Keratinocyte (primary cell): Measurements from ENCODE around the gene CORO2B. TPM values are rescaled to one million over a fixed set of nuclear protein-coding genes. Genes with fewer than 3 reads are reported as not detected.

Source experiments
- DNase-seq: peaks from one replicate; pipeline ENCODE4 v3.0.0-alpha.2; 2011; ENCODE audit warnings: low read depth, missing footprints, low spot score
- FAIRE-seq: peaks from 2 replicates; lab custom pipeline; 2011; peaks lifted over from hg19 to GRCh38; lab: Jason Lieb, UNC
- H2AFZ ChIP-seq: 2 replicates; pipeline ENCODE4 v1.6.0; 2012; ENCODE audit warnings: low read length, control low read depth, inconsistent platforms; ENCODE audit not compliant: control insufficient read depth
- H3K27ac ChIP-seq: 2 replicates; pipeline ENCODE4 v1.5.1; 2011; ENCODE audit warnings: low read length; ENCODE audit not compliant: control insufficient read depth, insufficient read depth
- H3K27me3 ChIP-seq: 3 replicates; pipeline ENCODE4 v1.6.0; 2011; ENCODE audit warnings: low read length; ENCODE audit not compliant: control insufficient read depth, insufficient read depth; ENCODE audit errors: extremely low read depth
- H3K36me3 ChIP-seq, 2 experiments: 2 replicates in 1 of 2; 3 replicates in 1 of 2; pipeline ENCODE4 v1.5.1; 2011; ENCODE audit warnings: low read length in 2 of 2, mild to moderate bottlenecking in 1 of 2; ENCODE audit not compliant: control insufficient read depth in 2 of 2, insufficient read depth in 2 of 2; ENCODE audit errors: extremely low read depth in 1 of 2
- H3K4me1 ChIP-seq: 3 replicates; pipeline ENCODE4 v1.5.1; 2011; ENCODE audit warnings: low read length; ENCODE audit not compliant: control insufficient read depth, insufficient read depth; ENCODE audit errors: extremely low read depth
- H3K4me2 ChIP-seq: 3 replicates; pipeline ENCODE4 v1.6.0; 2011; ENCODE audit warnings: low read depth, low read length; ENCODE audit not compliant: control insufficient read depth, insufficient read depth; ENCODE audit errors: extremely low read depth
- H3K4me3 ChIP-seq, 3 experiments: fragments of 200-600 bp in 1 of 3; sonication (generic) in 1 of 3; 2 replicates in 2 of 3; 3 replicates in 1 of 3; pipeline ENCODE4 v1.5.1; 2011 to 2016; ENCODE audit warnings: low read length in 3 of 3, mild to moderate bottlenecking in 3 of 3, control low read depth in 2 of 3, inconsistent platforms in 1 of 3, low read depth in 1 of 3, mixed read lengths in 1 of 3, mixed run types in 1 of 3, moderate library complexity in 1 of 3; ENCODE audit not compliant: control insufficient read depth in 2 of 3, insufficient read depth in 2 of 3; ENCODE audit errors: extremely low read depth in 1 of 3
- H3K79me2 ChIP-seq: 2 replicates; pipeline ENCODE4 v1.6.0; 2012; ENCODE audit warnings: low read length; ENCODE audit not compliant: control insufficient read depth, insufficient read depth
- H3K9ac ChIP-seq: 3 replicates; pipeline ENCODE4 v1.6.0; 2011; ENCODE audit warnings: low read length; ENCODE audit not compliant: control insufficient read depth, insufficient read depth; ENCODE audit errors: extremely low read depth
- H3K9me1 ChIP-seq: 3 replicates; pipeline ENCODE4 v1.6.0; 2011; ENCODE audit warnings: low read length; ENCODE audit not compliant: control insufficient read depth, insufficient read depth; ENCODE audit errors: extremely low read depth
- H3K9me3 ChIP-seq: 2 replicates; pipeline ENCODE4 v1.5.1; 2012; ENCODE audit warnings: low read depth, low read length; ENCODE audit not compliant: control insufficient read depth
- H4K20me1 ChIP-seq: 3 replicates; pipeline ENCODE4 v1.6.0; 2011; ENCODE audit warnings: low read length; ENCODE audit not compliant: control insufficient read depth, insufficient read depth; ENCODE audit errors: extremely low read depth
- EZH2 ChIP-seq: IDR thresholded peaks from one replicate; pipeline ENCODE4 v1.6.1; 2012; ENCODE audit warnings: inconsistent platforms, mild to moderate bottlenecking, low read length, moderate library complexity
- dilution Hi-C: fragments of 300-500 bp; cut with MboI; formaldehyde crosslinking; loops from one replicate; pipeline ENCODE4 v1.7.0; 2020; ENCODE audit warnings: low sequenced_read_pairs; ENCODE audit not compliant: extremely low pct_ligation_motif_present
- polyA plus RNA-seq, 5 experiments: library from polyadenylated mRNA; depleted of rRNA in 3 of 5; stranded (reverse) in 3 of 5; stranded (forward) in 1 of 5; unstranded in 1 of 5; fragments of >200 nt; gene quantifications; 1 replicate in 1 of 5; 2 replicates in 3 of 5; 3 replicates in 1 of 5; pipeline versions ENCODE4 v1.2.1 to v1.2.3, GENCODE V29; 2011 to 2012; ENCODE audit warnings: missing spikeins in 2 of 5, low read depth in 1 of 5, low replicate concordance in 1 of 5
- TF ChIP-seq, protein P1 (sequence below), 3 experiments: IDR thresholded peaks in 1 of 3; conservative IDR thresholded peaks in 1 of 3; optimal IDR thresholded peaks in 1 of 3; 2 replicates in 2 of 3; 3 replicates in 1 of 3; pipeline versions ENCODE3 to v1.5.1; 2011; ENCODE audit warnings: low read length in 3 of 3, mild to moderate bottlenecking in 3 of 3, moderate library complexity in 2 of 3, control low read depth in 1 of 3, inconsistent platforms in 1 of 3; ENCODE audit not compliant: insufficient read depth in 2 of 3; ENCODE audit errors: extremely low read depth in 1 of 3

CORO2B gene
- polyA plus RNA-seq, 1 donor (not counting 4 experiments of a cell fraction or from before 2014, with no cell fraction given), result 0.13 TPM

DNA sequence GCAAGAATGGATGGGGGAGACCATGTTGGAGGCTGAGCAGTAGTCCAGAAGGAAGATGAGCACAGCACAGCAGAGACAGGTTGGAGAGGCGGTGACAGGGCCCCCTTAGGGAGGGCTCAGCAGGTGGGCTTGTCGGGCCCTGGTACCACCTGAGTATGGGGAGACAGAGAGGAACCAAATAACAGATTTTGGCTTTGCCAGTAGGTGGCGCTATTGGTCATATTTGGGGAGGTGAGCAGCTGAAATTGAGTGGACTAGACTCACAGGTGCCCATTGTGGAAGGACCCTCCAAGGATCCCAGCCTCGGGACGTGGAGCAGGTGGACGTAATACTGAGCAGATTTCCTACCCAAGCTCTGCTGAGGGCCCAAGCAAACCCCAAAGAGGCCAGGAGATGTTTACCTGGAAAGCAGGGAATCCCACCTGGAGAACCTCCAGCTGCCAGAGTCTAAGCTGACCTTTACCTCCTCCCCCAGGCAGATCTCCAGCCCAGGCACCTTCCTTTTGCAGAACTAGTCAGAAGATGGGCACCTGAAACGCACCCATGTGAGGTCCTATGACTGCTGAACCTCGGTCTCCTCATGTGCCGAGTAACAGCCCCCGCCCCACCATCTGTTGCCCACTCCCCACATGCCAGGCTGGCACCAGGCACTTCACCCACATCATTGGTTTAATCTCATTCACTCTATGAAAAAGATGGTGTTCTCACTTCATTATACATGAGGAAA, 24.6 kb upstream of the CORO2B start:
- FAIRE-seq (no peak), DNase-seq (no peak)
- no peak overlapping the region for H2AFZ ChIP-seq
- no peaks in the 10 kb centered on the region for H3K36me3 ChIP-seq
- peaks cover 8% of the 10 kb centered on the region for H3K4me1 ChIP-seq
- H3K27ac ChIP-seq, result no peak overlapping the region
- dilution Hi-C loops, result no loop called here
- H3K4me3 ChIP-seq, result no peak overlapping the region
- H4K20me1 ChIP-seq, result no peaks in the 10 kb centered on the region
- H3K27me3 ChIP-seq, result peaks cover 3% of the 10 kb centered on the region
- H3K4me2 ChIP-seq, result no peak overlapping the region
- no peaks in the 10 kb centered on the region for H3K9me1 ChIP-seq
- H3K79me2 ChIP-seq, result no peaks in the 10 kb centered on the region
- H3K9me3 ChIP-seq, result no peaks in the 10 kb centered on the region
- no peak overlapping the region for H3K9ac ChIP-seq
- TF ChIP-seq, protein P1, sequence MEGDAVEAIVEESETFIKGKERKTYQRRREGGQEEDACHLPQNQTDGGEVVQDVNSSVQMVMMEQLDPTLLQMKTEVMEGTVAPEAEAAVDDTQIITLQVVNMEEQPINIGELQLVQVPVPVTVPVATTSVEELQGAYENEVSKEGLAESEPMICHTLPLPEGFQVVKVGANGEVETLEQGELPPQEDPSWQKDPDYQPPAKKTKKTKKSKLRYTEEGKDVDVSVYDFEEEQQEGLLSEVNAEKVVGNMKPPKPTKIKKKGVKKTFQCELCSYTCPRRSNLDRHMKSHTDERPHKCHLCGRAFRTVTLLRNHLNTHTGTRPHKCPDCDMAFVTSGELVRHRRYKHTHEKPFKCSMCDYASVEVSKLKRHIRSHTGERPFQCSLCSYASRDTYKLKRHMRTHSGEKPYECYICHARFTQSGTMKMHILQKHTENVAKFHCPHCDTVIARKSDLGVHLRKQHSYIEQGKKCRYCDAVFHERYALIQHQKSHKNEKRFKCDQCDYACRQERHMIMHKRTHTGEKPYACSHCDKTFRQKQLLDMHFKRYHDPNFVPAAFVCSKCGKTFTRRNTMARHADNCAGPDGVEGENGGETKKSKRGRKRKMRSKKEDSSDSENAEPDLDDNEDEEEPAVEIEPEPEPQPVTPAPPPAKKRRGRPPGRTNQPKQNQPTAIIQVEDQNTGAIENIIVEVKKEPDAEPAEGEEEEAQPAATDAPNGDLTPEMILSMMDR (optimal IDR thresholded peaks at IDR 0.05 in 1 of 3, IDR thresholded peaks at IDR 0.05 in 1 of 3, conservative IDR thresholded peaks at IDR 0.05 in 1 of 3; ENCODE audit: extremely low read depth in 1 of 3, insufficient read depth in 2 of 3, low read length in 3 of 3), result peak; percentile 75 to 83 (median 79)
- no peak for TF ChIP-seq EZH2

DNA sequence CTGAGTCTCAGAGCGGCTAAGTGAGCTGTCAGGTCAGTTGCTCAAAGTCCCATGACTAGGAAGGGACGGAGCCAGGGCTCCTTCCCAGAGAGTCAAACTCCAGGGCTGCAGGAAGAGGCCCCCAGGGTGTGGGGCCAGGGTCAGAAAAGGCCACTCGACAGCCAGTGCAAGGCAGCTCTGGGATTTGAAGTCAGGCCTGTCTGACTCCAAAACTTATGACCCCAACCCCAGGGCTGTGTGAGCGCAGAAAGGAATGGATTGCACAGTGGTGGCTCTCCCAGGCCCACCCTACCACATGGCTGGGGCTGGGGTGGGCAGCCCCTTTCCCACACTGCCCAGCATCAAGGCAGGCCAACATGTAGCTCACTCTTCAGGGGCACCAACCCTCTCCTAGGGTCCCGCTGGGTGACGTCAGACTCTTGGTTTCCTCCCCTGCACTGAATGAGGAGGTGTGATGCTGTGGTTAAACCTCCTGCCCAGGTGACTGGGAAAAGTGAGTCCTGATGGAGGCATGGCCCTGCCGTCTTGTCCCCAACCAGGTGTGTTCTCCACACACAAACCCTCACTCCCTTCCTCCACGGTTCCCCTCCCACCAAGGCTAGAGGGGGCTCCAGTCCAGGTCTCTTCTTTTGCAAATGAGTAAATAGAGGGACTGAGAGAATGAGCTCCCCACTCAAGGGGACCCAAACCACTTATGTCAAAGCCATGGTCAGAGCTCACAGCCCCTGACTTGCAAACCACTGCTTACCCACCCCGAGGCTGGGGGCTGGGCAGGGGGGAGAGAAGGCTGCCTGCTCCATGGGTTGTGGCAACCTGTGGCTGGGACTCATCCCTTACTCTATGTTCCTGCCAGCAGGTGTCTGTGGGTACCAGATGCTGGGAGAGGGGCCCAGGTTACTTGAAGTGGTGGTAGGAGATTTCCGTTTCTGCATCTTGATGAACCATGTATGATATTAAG, 23.8 kb upstream of the CORO2B start:
- no peak for DNase-seq
- no peak for FAIRE-seq
- H3K4me3 ChIP-seq, result no peak overlapping the region
- no peak overlapping the region for H2AFZ ChIP-seq
- no peaks in the 10 kb centered on the region for H4K20me1 ChIP-seq
- no peaks in the 10 kb centered on the region for H3K9me1 ChIP-seq
- dilution Hi-C loops, result no loop called here
- H3K79me2 ChIP-seq, result no peaks in the 10 kb centered on the region
- no peak overlapping the region for H3K4me2 ChIP-seq
- H3K9me3 ChIP-seq, result no peaks in the 10 kb centered on the region
- no peaks in the 10 kb centered on the region for H3K27me3 ChIP-seq
- H3K36me3 ChIP-seq, result no peaks in the 10 kb centered on the region
- peaks cover 11% of the 10 kb centered on the region for H3K4me1 ChIP-seq
- H3K9ac ChIP-seq, result no peak overlapping the region
- no peak overlapping the region for H3K27ac ChIP-seq
- TF ChIP-seq, protein P1 (optimal IDR thresholded peaks at IDR 0.05 in 1 of 3, IDR thresholded peaks at IDR 0.05 in 1 of 3, conservative IDR thresholded peaks at IDR 0.05 in 1 of 3; ENCODE audit: extremely low read depth in 1 of 3, insufficient read depth in 2 of 3, low read length in 3 of 3), result no peak
- no peak for TF ChIP-seq EZH2
